ENCODE measurements around the gene GTF2I.
A peak's percentile ranks its signal among the peaks of the same experiment; 100 is the strongest.
"Not testable (repeated sequence)": the region's sequence is repeated elsewhere in the genome, so short reads cannot be mapped to it uniquely, and the experiment has no call there.

The GTF2I gene

GRCh38 chr7:74657692-74658177 lies at the start of gene GTF2I:
GTF2I (plus strand) TSS chr7:74657718; CDS start chr7:74689129, 31,411 bp downstream.
- no peak for DNase-seq (ENCODE audit: low spot score)

DNA sequence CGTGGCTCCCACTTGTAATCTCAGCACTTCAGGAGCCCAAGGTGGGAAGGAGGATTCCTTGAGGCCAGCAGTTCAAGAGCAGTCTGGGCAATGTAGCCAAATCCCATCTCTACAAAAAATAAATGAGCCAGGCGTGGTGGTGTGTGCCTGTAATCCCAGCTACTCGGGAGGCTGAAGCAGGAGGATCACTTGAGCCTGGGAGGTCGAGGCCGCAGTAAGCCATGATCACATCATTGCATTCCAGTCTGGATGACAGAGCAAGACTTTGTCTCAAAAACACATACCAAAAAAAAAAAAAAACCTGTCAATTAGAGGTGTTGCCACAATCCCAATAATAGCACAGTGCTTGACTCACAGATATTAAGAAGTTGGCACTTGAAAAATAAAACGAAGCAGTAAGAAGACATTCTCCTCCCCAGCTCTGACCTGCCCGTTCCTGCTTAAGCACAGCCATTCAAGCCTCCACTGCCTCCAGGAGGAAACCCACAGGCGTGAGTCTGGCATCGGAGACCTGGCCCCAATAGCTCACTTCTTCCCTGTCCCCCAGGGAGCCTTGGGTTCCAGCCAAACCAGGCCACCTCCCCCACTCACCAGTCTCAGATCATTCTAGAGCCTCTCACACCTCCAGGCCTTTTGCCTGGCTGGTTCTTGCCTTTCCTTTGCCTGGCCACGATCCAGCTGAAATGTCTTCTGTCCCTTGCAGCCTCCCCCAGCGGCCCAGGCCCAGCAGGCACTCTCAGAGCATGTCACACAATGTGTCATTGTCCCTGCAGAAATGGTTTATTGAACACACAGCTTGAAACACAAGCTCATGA lies 45.3 kb upstream of the GTF2I start:
- no peak for DNase-seq (ENCODE audit: low spot score)

DNA sequence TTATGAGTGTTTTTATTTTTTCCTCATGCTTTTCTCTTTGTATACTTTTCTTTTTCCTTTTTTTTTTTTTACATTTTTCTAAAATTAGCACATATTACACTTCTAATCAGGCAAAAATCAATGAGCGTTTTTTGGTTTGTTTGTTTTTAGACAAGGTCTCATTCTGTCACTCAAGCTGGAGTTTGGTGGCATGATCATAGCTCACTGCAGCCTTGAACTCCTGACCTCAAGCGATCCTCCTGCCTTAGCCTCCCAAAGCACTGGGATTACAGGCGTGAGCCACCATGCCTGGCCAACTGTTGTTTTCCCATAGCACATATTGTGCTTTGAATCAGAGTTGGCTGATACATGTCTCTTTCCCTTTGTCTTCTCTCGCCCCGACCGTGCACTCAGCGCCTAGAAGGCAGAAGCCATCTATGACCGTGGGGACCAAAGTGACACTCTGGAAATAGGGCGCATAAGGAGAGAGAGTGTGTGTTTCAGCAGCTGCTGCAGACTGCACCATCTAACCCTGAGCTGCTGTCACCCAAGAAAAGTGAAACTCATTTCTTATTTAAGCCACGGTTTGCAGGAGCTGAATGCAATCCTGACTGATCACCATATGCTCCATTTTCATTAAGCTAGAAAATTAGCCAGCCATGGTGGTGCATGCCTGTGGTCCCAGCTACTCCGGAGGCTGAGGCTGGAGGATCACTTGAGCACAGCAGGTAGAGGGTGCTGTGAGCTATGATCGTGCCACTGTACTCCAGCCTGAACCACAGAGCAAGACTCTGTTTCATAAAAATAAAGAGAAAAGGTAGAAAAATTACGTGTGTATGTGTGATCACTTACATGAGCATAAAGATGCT lies 41.4 kb upstream of the GTF2I start:
- no peak for DNase-seq (ENCODE audit: low spot score)

DNA sequence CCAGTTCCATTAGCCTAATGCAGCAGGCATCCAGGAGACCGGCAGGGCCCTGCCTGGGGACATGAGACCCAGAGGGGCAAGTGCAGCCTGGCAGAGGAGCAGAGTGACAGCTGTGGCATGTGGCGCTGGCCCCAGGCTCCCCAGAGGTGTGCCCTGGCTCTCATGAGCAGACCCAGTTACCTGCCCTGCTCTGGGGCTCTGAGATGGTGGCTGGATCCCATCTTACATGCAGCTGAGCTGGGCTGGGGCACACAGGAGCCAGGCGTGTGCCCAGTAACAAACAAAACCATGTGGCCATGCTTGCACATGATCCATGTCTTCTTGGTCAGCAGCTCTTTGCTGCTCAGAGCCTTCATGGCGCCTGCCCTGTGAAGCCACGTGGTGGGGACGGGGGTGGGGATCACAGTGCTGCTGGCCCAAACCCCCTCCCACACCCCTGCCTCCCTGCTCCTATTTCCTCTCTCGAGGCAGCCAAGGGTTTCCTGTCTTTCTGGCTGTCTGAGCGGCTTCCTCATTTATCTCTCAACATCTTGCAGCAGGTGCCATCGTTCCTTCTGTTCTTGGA lies 40.3 kb upstream of the GTF2I start:
- DNase-seq (ENCODE audit: low spot score), result no peak

DNA sequence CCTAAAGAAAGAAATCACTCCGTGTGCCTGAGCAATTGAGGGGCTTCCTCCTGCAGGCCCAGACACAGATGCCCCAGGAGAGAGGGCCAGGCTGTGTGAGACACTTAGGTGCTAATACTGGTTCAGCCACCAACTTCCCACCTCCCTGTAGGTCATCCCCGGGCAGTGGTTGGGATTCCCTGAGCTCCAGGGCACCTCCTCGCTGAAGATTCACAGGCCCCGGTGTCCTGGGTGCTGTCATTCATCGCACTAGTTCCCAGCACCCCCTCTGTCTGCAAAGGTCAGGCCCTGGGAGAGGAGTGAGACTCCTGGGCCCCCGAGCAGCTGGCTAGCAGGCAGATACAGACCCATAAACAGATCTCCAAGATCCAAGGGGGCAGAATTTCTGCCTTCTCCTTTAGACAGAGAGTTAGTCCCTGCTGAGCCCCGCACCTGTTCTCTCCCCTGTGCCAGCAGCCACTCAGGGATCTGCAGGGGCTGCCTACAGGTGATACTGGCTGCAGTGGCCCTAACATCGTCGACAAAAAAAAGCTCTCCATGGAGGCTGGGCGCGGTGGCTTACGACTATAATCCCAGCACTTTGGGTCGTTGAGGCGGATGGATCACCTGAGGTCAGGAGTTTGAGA lies 38.2 kb upstream of the GTF2I start:
- no peak for DNase-seq (ENCODE audit: low spot score)

DNA sequence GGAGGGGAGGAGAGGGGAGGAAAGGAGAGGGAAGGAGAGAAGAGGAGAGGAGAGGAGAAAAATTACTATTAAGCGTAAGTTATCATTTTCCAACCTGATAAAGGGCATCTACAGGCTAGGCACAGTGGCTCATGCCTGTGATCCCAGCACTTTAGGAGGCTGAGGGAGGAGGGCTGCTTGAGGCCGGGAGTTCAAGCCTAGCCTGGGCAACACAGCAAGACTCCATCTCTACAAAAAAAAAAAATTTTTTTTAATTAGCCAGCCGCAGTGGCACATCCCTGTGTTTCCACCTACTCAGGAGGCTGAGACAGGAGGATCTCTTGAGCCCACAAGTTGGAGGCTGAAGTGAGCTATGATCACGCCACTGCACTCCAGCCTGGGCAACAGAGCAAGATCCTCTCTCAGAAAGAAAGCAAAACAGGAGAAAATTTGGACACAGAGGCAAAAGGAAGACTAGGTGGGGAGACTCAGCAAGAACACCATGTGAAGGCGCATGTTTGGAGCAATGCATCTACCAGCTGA lies 35.2 kb upstream of the GTF2I start:
- no peak for DNase-seq (ENCODE audit: low spot score)

DNA sequence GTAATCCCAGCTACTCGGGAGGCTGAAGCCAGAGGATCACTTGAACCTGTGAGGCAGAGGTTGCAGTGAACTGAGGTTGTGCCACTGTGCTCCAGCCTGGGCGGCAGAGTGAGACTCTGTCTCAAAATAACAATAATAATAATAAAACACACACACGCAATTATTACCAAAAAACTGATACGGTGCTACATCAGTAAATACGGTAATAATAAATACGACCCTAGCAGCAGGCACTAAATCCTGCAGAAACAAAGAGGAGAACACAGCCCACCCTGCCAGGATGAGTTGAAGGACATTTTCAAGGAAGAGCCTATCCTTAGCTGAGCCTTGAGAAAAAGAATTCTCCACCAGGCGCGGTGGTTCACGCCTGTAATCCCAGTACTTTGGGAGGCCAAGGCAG lies 34.4 kb upstream of the GTF2I start:
- DNase-seq (ENCODE audit: low spot score), result no peak

- peak; percentile 49 for DNase-seq (ENCODE audit: low spot score)
Observed at GRCh38 chr7:74625446-74625845, 32.1 kb upstream of the GTF2I start.

GRCh38 chr7:74627661-74628411 lies 29.7 kb upstream of the GTF2I start:
- DNase-seq (ENCODE audit: low spot score), result peak; percentile 62

GRCh38 chr7:74632505-74632904 lies 25.0 kb upstream of the GTF2I start:
- no peak for DNase-seq (ENCODE audit: low spot score)

DNA sequence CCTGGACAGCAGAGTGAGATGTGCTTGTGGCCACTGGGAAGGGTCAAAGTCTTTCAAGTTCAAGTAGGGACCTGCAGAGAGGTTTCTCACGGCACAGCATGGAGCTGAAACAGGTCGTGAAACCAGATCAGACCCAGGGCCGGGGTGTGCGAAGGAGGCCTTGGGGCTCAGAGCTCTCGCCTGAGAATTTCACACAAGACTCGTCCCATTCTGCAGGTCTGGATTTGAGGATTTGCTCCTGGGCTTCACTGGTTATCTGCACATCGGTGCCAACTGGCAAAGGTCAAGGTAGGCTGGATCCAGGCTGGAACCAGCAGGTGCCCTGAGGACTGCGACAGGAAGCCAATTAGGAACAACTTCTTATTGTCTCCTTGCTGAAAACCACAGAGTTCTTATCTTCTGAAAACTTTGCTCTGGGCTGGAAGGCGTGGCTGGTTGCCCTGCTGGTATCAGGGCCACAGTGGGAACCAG lies 24.0 kb upstream of the GTF2I start:
- DNase-seq (ENCODE audit: low spot score), result no peak

DNA sequence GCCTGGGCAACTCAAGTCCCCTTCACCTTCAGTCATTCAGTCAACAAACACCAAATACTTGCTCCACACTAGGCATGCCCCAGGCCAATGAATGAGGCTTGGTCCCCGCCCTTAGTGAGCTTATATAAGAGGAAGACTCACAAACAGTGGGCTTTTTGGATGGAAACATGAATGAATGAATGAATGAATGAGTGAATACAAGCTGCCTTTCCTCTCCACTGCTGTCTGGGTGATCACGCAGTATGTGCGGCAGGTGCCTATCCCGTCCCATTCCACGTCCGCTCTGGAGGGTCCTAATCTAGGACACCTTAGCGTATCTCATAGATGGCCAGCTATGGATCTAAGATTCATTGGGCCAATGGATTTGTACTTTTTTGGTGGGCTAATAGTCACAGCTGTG lies 19.8 kb upstream of the GTF2I start:
- DNase-seq (ENCODE audit: low spot score), result no peak

DNA sequence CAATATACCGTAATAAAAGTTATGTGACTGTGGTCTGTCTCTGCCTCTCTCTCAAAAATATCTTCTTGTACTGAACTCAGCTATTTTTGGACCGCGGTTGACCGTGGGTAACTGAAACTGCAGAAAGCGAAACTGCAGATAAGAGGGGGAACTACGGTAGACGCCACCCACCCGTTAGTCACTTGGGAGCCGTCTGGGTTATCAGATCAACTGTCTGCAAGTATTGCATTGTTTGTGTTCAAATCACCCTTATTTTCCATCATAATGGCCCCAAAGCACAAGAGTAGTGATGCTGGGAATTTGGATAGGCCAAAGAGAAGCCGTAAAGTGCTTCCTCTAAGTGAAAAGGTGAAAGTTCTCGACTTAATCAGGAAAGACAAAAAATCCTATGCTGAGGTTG lies 7.5 kb upstream of the GTF2I start:
- peak; percentile 22 for DNase-seq (ENCODE audit: low spot score)

DNA sequence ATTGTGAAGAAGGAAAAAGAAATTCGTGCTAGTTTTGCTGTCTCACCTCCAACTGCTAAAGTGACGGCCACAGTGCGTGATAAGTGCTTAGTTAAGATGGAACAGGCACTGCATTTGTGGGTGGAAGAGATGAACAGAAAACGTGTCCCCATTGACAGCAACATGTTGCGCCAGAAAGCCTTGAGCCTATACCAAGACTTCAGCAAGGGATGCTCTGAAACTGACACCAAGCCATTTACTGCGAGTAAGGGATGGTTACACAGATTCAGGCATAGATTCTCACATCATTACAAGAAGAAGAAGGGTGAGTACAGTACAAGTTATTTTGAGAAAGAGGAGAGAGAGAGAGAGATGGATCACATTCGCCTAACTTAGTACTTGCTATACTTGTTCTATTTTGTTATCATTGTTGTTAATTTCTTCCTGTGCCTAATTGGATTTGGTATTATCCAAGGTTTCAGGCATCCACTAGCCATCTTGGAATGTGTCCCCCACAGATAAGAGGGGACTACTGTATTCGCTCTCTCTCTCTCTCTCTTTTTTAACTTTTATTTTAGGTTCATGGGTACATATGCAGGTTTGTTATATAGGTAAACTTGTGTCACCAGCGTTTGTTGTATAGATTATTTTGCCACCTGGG lies 6.9 kb upstream of the GTF2I start:
- DNase-seq (ENCODE audit: low spot score), result not testable (repeated sequence)

- not testable (repeated sequence) for DNase-seq (ENCODE audit: low spot score)
Observed at GRCh38 chr7:74651133-74651504, 6.4 kb upstream of the GTF2I start.

DNA sequence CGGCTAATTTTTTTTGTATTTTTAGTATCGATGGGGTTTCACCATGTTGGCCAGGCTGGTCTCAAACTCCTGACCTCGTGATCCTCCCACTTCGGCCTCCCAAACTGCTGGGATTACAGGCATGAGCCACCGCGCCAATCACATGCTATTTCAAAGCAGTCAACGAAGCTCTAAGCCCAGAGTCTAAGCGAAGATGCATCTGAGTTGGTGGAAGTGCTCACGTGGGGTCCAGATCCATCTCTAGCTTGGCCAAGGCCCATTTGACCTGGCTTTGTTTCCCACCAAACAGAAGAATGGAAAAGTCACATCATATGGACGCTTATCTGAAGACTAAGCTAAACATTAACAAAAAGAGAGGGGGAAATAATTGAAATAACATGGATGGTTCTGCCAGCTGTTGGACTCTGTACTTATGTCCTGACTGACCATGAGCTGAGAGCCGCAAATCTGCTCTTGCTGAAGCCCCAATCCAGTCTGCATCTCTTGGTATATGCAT lies 3.8 kb upstream of the GTF2I start:
- DNase-seq (ENCODE audit: low spot score), result no peak

DNA sequence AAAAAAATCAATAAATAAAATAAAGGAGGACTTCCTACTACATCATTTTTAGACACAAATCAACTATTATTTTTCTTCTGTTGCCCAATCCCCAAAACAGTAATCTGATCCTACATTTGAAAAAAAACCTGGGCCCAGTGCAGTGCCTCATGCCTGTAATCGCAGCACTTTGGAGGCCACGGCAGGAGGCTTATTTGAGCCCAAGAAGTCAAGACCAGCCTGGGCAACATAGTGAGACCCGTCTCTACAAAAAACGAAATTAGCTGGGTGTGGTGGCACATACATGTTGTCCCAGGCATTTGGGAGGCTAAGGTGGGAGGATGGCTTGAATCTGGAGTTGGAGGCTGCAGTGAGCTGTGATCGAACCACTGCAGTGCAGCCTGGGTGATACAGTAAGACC lies 2.7 kb upstream of the GTF2I start:
- no peak for DNase-seq (ENCODE audit: low spot score)

DNA sequence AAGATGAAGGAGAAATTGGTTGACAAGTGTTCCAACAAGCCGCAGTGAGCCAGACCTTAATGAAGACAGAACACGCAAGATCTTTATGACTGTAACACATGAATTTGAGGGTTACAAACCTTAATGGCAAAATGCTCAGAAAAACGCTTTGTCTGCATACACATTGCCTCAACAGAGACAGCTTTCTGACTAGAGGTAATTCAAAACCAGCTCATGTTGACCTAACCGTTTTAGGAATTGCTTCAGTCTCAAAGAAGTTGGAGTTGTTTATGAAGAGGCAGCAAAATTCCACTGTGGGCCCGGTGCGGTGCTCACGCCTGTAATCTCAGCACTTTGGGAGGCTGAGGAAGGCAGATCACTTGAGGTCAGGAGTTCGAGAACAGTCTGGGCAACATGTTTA lies 2.2 kb upstream of the GTF2I start:
- DNase-seq (ENCODE audit: low spot score), result no peak

- DNase-seq (ENCODE audit: low spot score), result peak; percentile 18
Observed at GRCh38 chr7:74655768-74656440, 1.6 kb upstream of the GTF2I start.

DNA sequence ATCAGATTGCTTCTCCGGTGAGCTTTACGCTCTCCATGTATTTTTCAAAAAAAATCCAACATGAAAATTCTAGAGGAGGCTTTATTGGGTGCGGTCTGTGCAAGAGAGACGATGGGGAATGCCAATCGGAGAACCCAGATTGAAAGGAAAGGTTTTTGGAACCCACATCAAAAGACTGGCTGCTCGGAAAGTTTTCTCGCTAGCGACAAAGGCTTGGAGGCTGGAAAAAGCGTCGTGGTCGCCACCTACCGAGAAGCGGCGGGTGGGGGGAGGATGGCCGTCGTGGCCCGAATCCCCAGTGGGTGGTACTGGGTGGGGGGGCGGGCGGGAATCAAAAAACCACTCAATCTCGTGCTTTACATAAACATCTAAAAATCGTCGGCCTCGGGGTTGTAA lies 1.1 kb upstream of the GTF2I start:
- DNase-seq (ENCODE audit: low spot score), result peak; percentile 42
